Endothelial cell of umbilical vein (primary cell): ENCODE data around the gene ABR. TPM values are rescaled to one million over a fixed set of nuclear protein-coding genes. Genes with fewer than 3 reads are reported as not detected.
A peak's percentile ranks its signal among the peaks of the same experiment; 100 is the strongest.

Experiments
- BruUV-seq: library from RNA; stranded (reverse); fragments of 400-500 nt; replicated peaks from 2 replicates; lab custom pipeline; 2021; lab: Mats Ljungman, UMichigan
- CTCF ChIA-PET: fragments of 300-600, 350-600 bp; sonication (Branson Sonifier 250); formaldehyde crosslinking; loops from one replicate; lab custom pipeline; 2021; ENCODE audit warnings: antibody characterized with exemption, inconsistent platforms; lab: Charles Lee
- POLR2A ChIA-PET: fragments of 300-600, 350-600 bp; sonication (Branson Sonifier 250); formaldehyde crosslinking; loops from one replicate; lab custom pipeline; 2021; ENCODE audit warnings: antibody characterized with exemption, inconsistent platforms; lab: Charles Lee
- DNase-seq: peaks from one replicate; pipeline ENCODE4 v3.0.0-alpha.2; 2011; ENCODE audit warnings: low read depth, low spot score
- FAIRE-seq: peaks from 2 replicates; lab custom pipeline; 2011; peaks lifted over from hg19 to GRCh38; lab: Jason Lieb, UNC
- H2AFZ ChIP-seq: 2 replicates; pipeline ENCODE4 v1.6.0; 2012; ENCODE audit warnings: low read depth, low read length, control low read depth, inconsistent platforms
- H3K27ac ChIP-seq: 2 replicates; pipeline ENCODE4 v1.5.1; 2011; ENCODE audit warnings: low read depth, mild to moderate bottlenecking, control low read depth, low read length, moderate library complexity; ENCODE audit not compliant: insufficient read depth
- H3K27me3 ChIP-seq, 2 experiments: 2 replicates each; pipeline versions ENCODE4 v1.6.0 to v1.6.1; 2011; ENCODE audit warnings: low read length in 2 of 2, mixed read lengths in 1 of 2; ENCODE audit not compliant: control insufficient read depth in 2 of 2, insufficient read depth in 2 of 2
- H3K36me3 ChIP-seq, 2 experiments: 2 replicates in 1 of 2; 3 replicates in 1 of 2; pipeline ENCODE4 v1.5.1; 2011; ENCODE audit warnings: low read length in 2 of 2, mild to moderate bottlenecking in 1 of 2, moderate library complexity in 1 of 2; ENCODE audit not compliant: control insufficient read depth in 2 of 2, insufficient read depth in 2 of 2; ENCODE audit errors: extremely low read depth in 1 of 2
- H3K4me1 ChIP-seq: 3 replicates; pipeline ENCODE4 v1.5.1; 2011; ENCODE audit warnings: mild to moderate bottlenecking, low read length; ENCODE audit not compliant: control insufficient read depth, insufficient read depth; ENCODE audit errors: extremely low read depth
- H3K4me2 ChIP-seq: 2 replicates; pipeline ENCODE4 v1.6.1; 2011; ENCODE audit warnings: low read length, control low read depth, mixed read lengths; ENCODE audit not compliant: insufficient read depth
- H3K4me3 ChIP-seq, 3 experiments: fragments of 200-600 bp in 1 of 3; sonication (generic), shearing (Covaris generic) in 1 of 3; replicated peaks in 1 of 3; 2 replicates each; pipeline ENCODE4 v1.5.1; 2011 to 2016; ENCODE audit warnings: control low read depth in 3 of 3, low read length in 3 of 3, mild to moderate bottlenecking in 2 of 3, inconsistent platforms in 1 of 3, low read depth in 1 of 3, moderate library complexity in 1 of 3; ENCODE audit not compliant: insufficient read depth in 1 of 3
- H3K79me2 ChIP-seq: 2 replicates; pipeline ENCODE4 v1.6.0; 2012; ENCODE audit warnings: low read length, inconsistent platforms; ENCODE audit not compliant: control insufficient read depth, insufficient read depth
- H3K9ac ChIP-seq: replicated peaks from 2 replicates; pipeline ENCODE3; 2011; ENCODE audit warnings: low read length, control low read depth; ENCODE audit not compliant: insufficient read depth; ENCODE audit errors: extremely low read depth
- H3K9me1 ChIP-seq: replicated peaks from 3 replicates; pipeline ENCODE4 v1.6.0; 2011; ENCODE audit warnings: mild to moderate bottlenecking, low read length; ENCODE audit not compliant: control insufficient read depth, insufficient read depth; ENCODE audit errors: extremely low read depth
- H3K9me3 ChIP-seq: replicated peaks from 2 replicates; pipeline ENCODE4 v1.5.1; 2012; ENCODE audit warnings: low read length, inconsistent platforms; ENCODE audit not compliant: control insufficient read depth, insufficient read depth
- H4K20me1 ChIP-seq: replicated peaks from 2 replicates; pipeline ENCODE3; 2011; ENCODE audit warnings: mild to moderate bottlenecking, low read length; ENCODE audit not compliant: control insufficient read depth, insufficient read depth; ENCODE audit errors: extremely low read depth
- CTCF ChIP-seq, 2 donors: IDR thresholded peaks; 1 replicate in 1 of 2; 2 replicates in 1 of 2; pipeline ENCODE4 v1.5.1; 2011; ENCODE audit warnings: low read length in 2 of 2, mild to moderate bottlenecking in 2 of 2, moderate library complexity in 2 of 2, control low read depth in 1 of 2, inconsistent platforms in 1 of 2, low read depth in 1 of 2; ENCODE audit not compliant: insufficient read depth in 1 of 2; ENCODE audit errors: extremely low read depth in 1 of 2
- EZH2 ChIP-seq: IDR thresholded peaks from 2 replicates; pipeline ENCODE4 v1.6.1; 2012; ENCODE audit warnings: borderline replicate concordance, low read depth, mild to moderate bottlenecking, moderate library complexity, low read length, inconsistent platforms; ENCODE audit not compliant: severe bottlenecking
- FOS ChIP-seq: IDR thresholded peaks from 2 replicates; pipeline ENCODE4 v1.6.1; 2011; ENCODE audit warnings: mild to moderate bottlenecking, low read length, moderate library complexity, borderline replicate concordance; ENCODE audit not compliant: insufficient read depth
- GATA2 ChIP-seq: IDR thresholded peaks from 2 replicates; pipeline ENCODE4 v1.7.0; 2011; ENCODE audit warnings: low read depth, mild to moderate bottlenecking, moderate library complexity, mixed read lengths, low read length; ENCODE audit not compliant: insufficient read length, insufficient read depth
- JUN ChIP-seq: IDR thresholded peaks from 2 replicates; pipeline ENCODE4 v1.6.1; 2011; ENCODE audit warnings: borderline replicate concordance, low read depth; ENCODE audit not compliant: insufficient read length, insufficient read depth
- MYC ChIP-seq: IDR thresholded peaks from one replicate; pipeline ENCODE4 v1.6.1; 2011; ENCODE audit warnings: mild to moderate bottlenecking, low read depth, low read length
- POLR2A ChIP-seq: IDR thresholded peaks from 2 replicates; pipeline ENCODE4 v1.6.1; 2012; ENCODE audit warnings: low read depth, mild to moderate bottlenecking, control low read depth, low read length
- POLR2AphosphoS5 ChIP-seq: IDR thresholded peaks from 2 replicates; pipeline ENCODE4 v1.6.1; 2012; ENCODE audit warnings: low read depth, mild to moderate bottlenecking, control low read depth, low read length, moderate library complexity; ENCODE audit not compliant: insufficient read depth
- dilution Hi-C: fragments of 300-500 bp; cut with MboI; formaldehyde crosslinking; loops from one replicate; pipeline ENCODE4 v1.15.0; 2019; ENCODE audit warnings: low sequenced_read_pairs; ENCODE audit not compliant: extremely low pct_ligation_motif_present
- intact Hi-C: fragments of 100-400 bp; cut with micrococcal nuclease; formaldehyde crosslinking; loops from one replicate; pipeline ENCODE4 v1.10.0; 2022
- polyA plus RNA-seq, 4 experiments: library from polyadenylated mRNA; depleted of rRNA in 3 of 4; stranded (reverse) in 3 of 4; unstranded in 1 of 4; fragments of >200 nt; gene quantifications; 2 replicates each; pipeline versions ENCODE4 v1.2.1 to v1.2.3, GENCODE V29; 2011 to 2012; ENCODE audit warnings: missing spikeins in 1 of 4
- total RNA-seq: library from RNA; stranded (reverse); gene quantifications from 2 replicates; pipeline ENCODE4 v1.2.3, GENCODE V29; 2021
- TF ChIP-seq, protein P1 (sequence below): IDR thresholded peaks from 2 replicates; pipeline ENCODE4 v1.6.1; 2011; ENCODE audit not compliant: insufficient read depth, insufficient read length

The ABR gene
- total and polyA plus RNA-seq, 2 donors (not counting 3 experiments of a cell fraction or from before 2014, with no cell fraction given): 83.5 to 96.8 TPM

- FAIRE-seq (no peak), DNase-seq (peak; percentile 35)
- no peaks in the 10 kb centered on the region for H4K20me1 ChIP-seq
- no peak for TF ChIP-seq MYC
- no peak overlapping the region for H3K27ac ChIP-seq
- no peak overlapping the region for H3K4me3 ChIP-seq
- H3K9ac ChIP-seq: no peak overlapping the region
- dilution Hi-C loops: no loop called here
- H3K4me1 ChIP-seq: peaks cover 14% of the 10 kb centered on the region
- H3K4me2 ChIP-seq: no peak overlapping the region
- ChIA-PET CTCF (interaction anchor here (2.3 to 2.5 kb wide), 2 partner anchors 9 to 11 kb away, joined by 15 to 21 read pairs; no protein-coding TSS in a partner anchor), POLR2A (no interaction called here)
- H3K79me2 ChIP-seq: peaks cover 5% of the 10 kb centered on the region
- no peaks in the 10 kb centered on the region for H3K9me1 ChIP-seq
- no TSS peak for BruUV-seq
- no peaks in the 10 kb centered on the region for H3K9me3 ChIP-seq
- intact Hi-C loops: no loop called here
- no peaks in the 10 kb centered on the region for H3K27me3 ChIP-seq
- H2AFZ ChIP-seq: no peak overlapping the region
- H3K36me3 ChIP-seq: peaks cover 0 to 2% of the 10 kb centered on the region in 2 experiments
Observed at GRCh38 chr17:1047177-1047878, 132.5 kb downstream of the ABR start.

DNA sequence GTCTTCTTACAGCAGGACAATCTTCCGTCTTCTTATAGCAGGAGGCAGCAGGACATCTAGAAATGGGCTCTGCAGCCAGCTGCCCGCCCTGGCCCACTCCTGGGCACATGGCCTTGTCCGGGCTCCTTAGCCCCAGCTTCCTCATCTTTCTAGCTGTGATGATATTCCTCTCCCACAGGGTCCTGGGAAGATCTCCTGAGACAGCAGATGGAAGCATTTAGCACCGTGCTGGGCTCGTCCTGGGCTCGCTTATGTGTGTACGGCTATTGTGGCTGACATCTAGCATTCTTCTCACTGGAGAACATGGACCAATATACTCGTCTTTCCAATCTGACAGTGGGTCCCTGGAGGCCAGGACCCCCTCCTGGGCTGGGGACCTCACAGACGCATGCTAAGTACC is 134.3 kb downstream of the ABR start:
- H3K9me3 ChIP-seq: no peaks in the 10 kb centered on the region
- H3K9me1 ChIP-seq: no peaks in the 10 kb centered on the region
- no TSS peak for BruUV-seq
- TF ChIP-seq POLR2A (no peak), EZH2 (no peak), GATA2 (no peak), MYC (no peak), JUN (no peak), FOS (no peak), POLR2AphosphoS5 (no peak), CTCF (IDR thresholded peaks at IDR 0.05; ENCODE audit: extremely low read depth in 1 of 2, insufficient read depth in 1 of 2, low read depth in 1 of 2, low read length in 2 of 2) (no peak)
- TF ChIP-seq, protein P1, sequence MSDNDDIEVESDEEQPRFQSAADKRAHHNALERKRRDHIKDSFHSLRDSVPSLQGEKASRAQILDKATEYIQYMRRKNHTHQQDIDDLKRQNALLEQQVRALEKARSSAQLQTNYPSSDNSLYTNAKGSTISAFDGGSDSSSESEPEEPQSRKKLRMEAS: no peak
- POLR2A ChIA-PET: no interaction called here
- no peak overlapping the region for H2AFZ ChIP-seq
- peaks cover 16% of the 10 kb centered on the region for H3K4me1 ChIP-seq
- H3K9ac ChIP-seq: no peak overlapping the region
- no peak for DNase-seq
- no peaks in the 10 kb centered on the region for H3K27me3 ChIP-seq
- no peak overlapping the region for H3K4me3 ChIP-seq
- no peak overlapping the region for H3K4me2 ChIP-seq
- dilution Hi-C loops: no loop called here
- intact Hi-C loops: no loop called here
- peaks cover 0 to 2% of the 10 kb centered on the region in 2 experiments for H3K36me3 ChIP-seq
- peaks cover 17% of the 10 kb centered on the region for H3K79me2 ChIP-seq
- CTCF ChIA-PET: interaction anchor here (0.8 to 2.6 kb wide), 3 partner anchors 10 to 13 kb away, joined by 4 to 79 read pairs (median 15); no protein-coding TSS in a partner anchor
- H3K27ac ChIP-seq: no peak overlapping the region
- H4K20me1 ChIP-seq: no peaks in the 10 kb centered on the region
- no peak for FAIRE-seq
